AG09309 (cell line): ENCODE results near the gene INCENP.

Source experiments
- DNase-seq: peaks from one replicate; pipeline ENCODE4 v3.0.0-alpha.2; 2010; ENCODE audit warnings: low read depth
- H3K4me3 ChIP-seq: 2 replicates; pipeline ENCODE4 v1.5.1; 2011; ENCODE audit warnings: mild to moderate bottlenecking, low read depth, low read length, moderate library complexity; ENCODE audit not compliant: control insufficient read depth
- CTCF ChIP-seq: IDR thresholded peaks from 2 replicates; pipeline ENCODE4 v1.5.1; 2011; ENCODE audit warnings: mild to moderate bottlenecking, low read depth, low read length, inconsistent platforms; ENCODE audit not compliant: insufficient read depth, control insufficient read depth; ENCODE audit errors: missing control alignments

Gene INCENP

GRCh38 chr11:62124186-62125113 lies 639 bp downstream of the INCENP start:
- DNase-seq, result no peak
- H3K4me3 ChIP-seq, result peak overlapping the region; percentile 75
- TF ChIP-seq CTCF, result no peak

GRCh38 chr11:62125316-62125715 lies 1.5 kb downstream of the INCENP start:
- peak overlapping the region; percentile 75 for H3K4me3 ChIP-seq
- DNase-seq, result no peak

GRCh38 chr11:62125881-62126280 lies 2.1 kb downstream of the INCENP start:
- no peak for TF ChIP-seq CTCF
- H3K4me3 ChIP-seq, result no peak overlapping the region
- no peak for DNase-seq

More at GRCh38 chr11:62125316-62125715, 1.5 kb downstream of the INCENP start:
- TF ChIP-seq CTCF, result no peak

GRCh38 chr11:62127426-62127825 lies 3.6 kb downstream of the INCENP start:
- DNase-seq, result no peak
- TF ChIP-seq CTCF, result no peak
- no peak overlapping the region for H3K4me3 ChIP-seq

- no peak overlapping the region for H3K4me3 ChIP-seq
- no peak for DNase-seq
- no peak for TF ChIP-seq CTCF
Measured at GRCh38 chr11:62127941-62128770, 4.3 kb downstream of the INCENP start.

- DNase-seq, result no peak
- TF ChIP-seq CTCF, result no peak
Measured at GRCh38 chr11:62128835-62129234, 5.0 kb downstream of the INCENP start.

More at GRCh38 chr11:62128835-62129234, 5.0 kb downstream of the INCENP start:
- H3K4me3 ChIP-seq, result no peak overlapping the region
